SJSA1 (cell line): ENCODE measurements around the gene PPP2R5E. TPM values are rescaled to one million over a fixed set of nuclear protein-coding genes. Genes with fewer than 3 reads are reported as not detected.
"Not testable (repeated sequence)": the region's sequence is repeated elsewhere in the genome, so short reads cannot be mapped to it uniquely, and the experiment has no call there.

Experiments
- DNase-seq, 2 experiments: peaks; one replicate each; pipeline ENCODE4 v3.0.0-alpha.2; 2015 to 2020; ENCODE audit warnings: low spot score in 2 of 2, low read depth in 1 of 2
- H3K27ac ChIP-seq: fragments of 250-450 bp; sonication (Bioruptor Pico); 2 replicates; pipeline ENCODE4 v1.5.1; 2020; ENCODE audit warnings: mild to moderate bottlenecking, moderate library complexity
- H3K27me3 ChIP-seq: fragments of 250-450 bp; sonication (Bioruptor Pico); replicated peaks from 2 replicates; pipeline ENCODE4 v1.5.1; 2020; ENCODE audit warnings: mild to moderate bottlenecking, moderate library complexity
- H3K36me3 ChIP-seq: fragments of 250-450 bp; sonication (Bioruptor Pico); 2 replicates; pipeline ENCODE4 v1.5.1; 2020; ENCODE audit warnings: mild to moderate bottlenecking
- H3K4me1 ChIP-seq: fragments of 250-450 bp; sonication (Bioruptor Pico); replicated peaks from 2 replicates; pipeline ENCODE4 v1.6.1; 2021; ENCODE audit warnings: mild to moderate bottlenecking
- H3K4me3 ChIP-seq: fragments of 250-450 bp; sonication (Bioruptor Pico); 2 replicates; pipeline ENCODE4 v1.5.1; 2020; ENCODE audit warnings: mild to moderate bottlenecking
- H3K9me3 ChIP-seq: fragments of 250-450 bp; sonication (Bioruptor Pico); replicated peaks from 2 replicates; pipeline ENCODE4 v1.5.1; 2020; ENCODE audit warnings: mild to moderate bottlenecking
- total RNA-seq: library from RNA; depleted of rRNA; stranded (reverse); fragments of >200 nt; shearing (Covaris generic); gene quantifications from 2 replicates; pipeline ENCODE4 v1.2.3, GENCODE V29; 2014; rRNA removed

Gene PPP2R5E
- 8.7 and 15.6 TPM in 2 replicates for total RNA-seq

GRCh38 chr14:63543000-63543825 lies at the start of gene PPP2R5E:
TSS of gene PPP2R5E (minus strand) at chr14:63543377. CDS start at chr14:63539685, 3,692 bp downstream.
- H3K36me3 ChIP-seq = peaks cover 22% of the 10 kb centered on the region
- no peaks in the 10 kb centered on the region for H3K27me3 ChIP-seq
- peak within 1 kb of the TSS; percentile 40 for H3K27ac ChIP-seq
- DNase-seq = peak; percentile 96 to 98
- no peaks in the 10 kb centered on the region for H3K9me3 ChIP-seq
- peak within 1 kb of the TSS; percentile 77 for H3K4me3 ChIP-seq
- H3K4me1 ChIP-seq = peaks cover 3% of the 10 kb centered on the region

DNA sequence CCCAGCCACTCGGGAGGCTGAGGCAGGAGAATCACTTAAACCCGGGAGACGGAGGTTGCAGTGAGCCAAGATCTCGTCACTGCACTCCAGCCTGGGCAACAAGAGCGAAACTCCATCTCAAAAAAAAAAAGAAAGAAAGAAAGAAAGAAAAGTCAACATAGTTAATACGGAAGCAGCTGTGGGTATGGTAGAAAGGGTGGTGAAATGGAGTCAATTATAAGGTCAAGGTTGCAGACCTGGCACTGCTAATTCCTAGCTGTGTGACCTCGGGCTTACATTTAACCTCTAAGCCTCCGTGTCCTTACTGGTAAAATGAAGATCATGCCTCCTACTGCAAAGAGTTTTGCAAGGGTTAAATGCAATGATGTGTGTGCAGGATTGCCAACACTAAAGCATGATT lies 39.9 kb upstream of the PPP2R5E start:
- not testable (repeated sequence) for H3K4me3 ChIP-seq, H3K27me3 ChIP-seq, H3K27ac ChIP-seq, H3K4me1 ChIP-seq, H3K36me3 ChIP-seq, H3K9me3 ChIP-seq, DNase-seq

DNA sequence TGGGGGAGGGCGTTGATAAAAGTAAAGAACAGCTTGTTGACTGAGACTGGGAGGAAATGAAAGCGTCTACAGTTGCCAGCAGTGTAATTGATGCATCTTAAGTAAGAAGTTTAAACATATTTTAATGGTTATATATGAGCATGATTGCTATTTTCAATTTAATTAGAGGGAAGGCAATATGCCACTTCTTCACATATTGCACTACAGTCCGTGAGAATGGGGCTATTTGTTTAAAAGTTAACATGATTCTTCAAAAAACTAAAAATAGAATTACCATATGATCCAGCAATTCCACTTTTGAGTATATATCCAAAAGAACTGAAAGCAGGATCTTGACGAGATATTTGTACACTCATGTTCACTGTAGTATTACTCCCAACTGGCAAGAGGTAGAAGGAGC lies 38.3 kb upstream of the PPP2R5E start:
- H3K9me3 ChIP-seq = no peaks in the 10 kb centered on the region
- DNase-seq = no peak
- no peaks in the 10 kb centered on the region for H3K36me3 ChIP-seq
- no peaks in the 10 kb centered on the region for H3K27me3 ChIP-seq
- no peaks in the 10 kb centered on the region for H3K4me1 ChIP-seq
- no peak overlapping the region for H3K27ac ChIP-seq
- H3K4me3 ChIP-seq = no peak overlapping the region

DNA sequence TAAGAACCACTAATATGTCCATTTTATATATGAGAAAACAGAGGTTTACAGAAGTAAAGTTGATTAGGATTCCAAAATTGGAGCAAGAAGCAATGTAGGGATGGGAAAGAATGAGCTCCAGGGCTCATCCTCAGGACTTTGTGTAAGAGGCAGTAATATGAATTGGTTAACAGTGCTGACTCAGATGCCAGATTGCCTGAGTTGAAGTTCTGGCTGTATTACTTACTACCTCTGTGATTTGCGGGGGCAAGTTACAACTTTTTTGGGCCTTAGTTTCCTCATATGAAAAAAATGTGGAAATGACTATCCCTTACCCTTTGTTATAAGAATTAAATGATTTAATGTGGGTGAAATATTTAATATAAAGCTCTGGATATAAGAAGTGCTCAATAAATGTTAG lies 35.1 kb upstream of the PPP2R5E start:
- no peak for DNase-seq
- no peak overlapping the region for H3K27ac ChIP-seq
- no peaks in the 10 kb centered on the region for H3K4me1 ChIP-seq
- H3K9me3 ChIP-seq = no peaks in the 10 kb centered on the region
- H3K36me3 ChIP-seq = no peaks in the 10 kb centered on the region
- no peaks in the 10 kb centered on the region for H3K27me3 ChIP-seq
- no peak overlapping the region for H3K4me3 ChIP-seq

GRCh38 chr14:63573581-63573980 lies 30.4 kb upstream of the PPP2R5E start:
- Histone ChIP-seq H3K27ac (no peak overlapping the region), H3K4me1 (no peaks in the 10 kb centered on the region), H3K27me3 (no peaks in the 10 kb centered on the region), H3K9me3 (no peaks in the 10 kb centered on the region), H3K4me3 (no peak overlapping the region), H3K36me3 (no peaks in the 10 kb centered on the region)
- no peak for DNase-seq

GRCh38 chr14:63565448-63565847 lies 22.3 kb upstream of the PPP2R5E start:
- Histone ChIP-seq H3K9me3 (no peaks in the 10 kb centered on the region), H3K27me3 (no peaks in the 10 kb centered on the region), H3K4me3 (no peak overlapping the region), H3K36me3 (no peaks in the 10 kb centered on the region), H3K4me1 (no peaks in the 10 kb centered on the region), H3K27ac (no peak overlapping the region)
- no peak for DNase-seq

GRCh38 chr14:63564318-63564717 lies 21.1 kb upstream of the PPP2R5E start:
- no peak overlapping the region for H3K27ac ChIP-seq
- no peaks in the 10 kb centered on the region for H3K9me3 ChIP-seq
- H3K4me3 ChIP-seq = no peak overlapping the region
- no peak for DNase-seq
- H3K36me3 ChIP-seq = no peaks in the 10 kb centered on the region
- H3K27me3 ChIP-seq = no peaks in the 10 kb centered on the region
- no peaks in the 10 kb centered on the region for H3K4me1 ChIP-seq

GRCh38 chr14:63563370-63564026 lies 20.3 kb upstream of the PPP2R5E start:
- Histone ChIP-seq H3K27me3 (no peaks in the 10 kb centered on the region), H3K4me3 (no peak overlapping the region), H3K9me3 (no peaks in the 10 kb centered on the region), H3K36me3 (no peaks in the 10 kb centered on the region), H3K27ac (no peak overlapping the region), H3K4me1 (no peaks in the 10 kb centered on the region)
- no peak for DNase-seq

DNA sequence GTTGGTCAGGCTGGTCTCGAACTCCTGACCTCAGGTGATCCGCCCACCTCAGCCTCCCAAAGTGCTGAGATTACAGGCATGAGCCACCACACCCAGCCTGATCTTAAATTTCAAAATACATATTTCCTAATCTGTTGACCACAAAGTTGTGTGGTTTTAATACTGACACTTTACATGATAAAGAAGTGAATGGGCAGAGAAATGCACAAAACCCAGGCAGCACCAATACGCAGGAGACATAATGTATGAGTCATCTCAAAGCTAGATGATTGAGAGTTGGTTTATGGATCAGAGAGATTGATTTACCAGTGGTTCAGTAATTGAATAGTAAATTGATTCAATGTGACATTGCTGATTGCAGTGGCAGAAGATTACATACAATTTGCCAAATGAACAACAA lies 19.2 kb upstream of the PPP2R5E start:
- no peak overlapping the region for H3K4me3 ChIP-seq
- no peaks in the 10 kb centered on the region for H3K9me3 ChIP-seq
- DNase-seq = no peak
- no peaks in the 10 kb centered on the region for H3K36me3 ChIP-seq
- no peak overlapping the region for H3K27ac ChIP-seq
- no peaks in the 10 kb centered on the region for H3K4me1 ChIP-seq
- H3K27me3 ChIP-seq = no peaks in the 10 kb centered on the region

- Histone ChIP-seq H3K36me3 (no peaks in the 10 kb centered on the region), H3K9me3 (no peaks in the 10 kb centered on the region), H3K4me3 (no peak overlapping the region), H3K27ac (no peak overlapping the region), H3K27me3 (no peaks in the 10 kb centered on the region), H3K4me1 (peaks cover 6% of the 10 kb centered on the region; the same call in 1 of the 2 replicates)
- DNase-seq = no peak
Measured at GRCh38 chr14:63555572-63555971, 12.4 kb upstream of the PPP2R5E start.

DNA sequence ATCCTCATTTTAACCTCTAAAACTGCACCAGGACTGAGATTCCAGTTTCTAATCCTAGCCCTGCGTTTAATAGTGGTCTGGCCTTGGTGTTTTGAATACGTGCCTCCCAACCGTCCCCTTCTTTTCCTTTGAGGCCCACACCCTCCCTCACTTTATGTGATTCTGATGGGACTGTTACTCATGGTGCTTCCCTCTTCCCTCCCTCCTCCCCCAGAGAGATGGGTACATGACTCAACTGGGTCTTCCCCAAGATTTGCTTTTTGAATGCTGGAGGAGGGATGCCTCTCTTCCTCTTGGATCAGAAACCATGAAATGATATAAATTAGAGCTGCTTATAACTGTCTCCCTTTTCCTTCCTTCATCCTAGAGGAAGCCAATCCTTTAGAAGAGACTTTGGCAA lies 8.2 kb upstream of the PPP2R5E start:
- no peaks in the 10 kb centered on the region for H3K9me3 ChIP-seq
- peaks cover 6% of the 10 kb centered on the region; the same call in 1 of the 2 replicates for H3K4me1 ChIP-seq
- DNase-seq = peak in 1 of 2 experiments; percentile 4
- H3K4me3 ChIP-seq = no peak overlapping the region
- no peak overlapping the region for H3K27ac ChIP-seq
- no peaks in the 10 kb centered on the region for H3K36me3 ChIP-seq
- H3K27me3 ChIP-seq = no peaks in the 10 kb centered on the region

DNA sequence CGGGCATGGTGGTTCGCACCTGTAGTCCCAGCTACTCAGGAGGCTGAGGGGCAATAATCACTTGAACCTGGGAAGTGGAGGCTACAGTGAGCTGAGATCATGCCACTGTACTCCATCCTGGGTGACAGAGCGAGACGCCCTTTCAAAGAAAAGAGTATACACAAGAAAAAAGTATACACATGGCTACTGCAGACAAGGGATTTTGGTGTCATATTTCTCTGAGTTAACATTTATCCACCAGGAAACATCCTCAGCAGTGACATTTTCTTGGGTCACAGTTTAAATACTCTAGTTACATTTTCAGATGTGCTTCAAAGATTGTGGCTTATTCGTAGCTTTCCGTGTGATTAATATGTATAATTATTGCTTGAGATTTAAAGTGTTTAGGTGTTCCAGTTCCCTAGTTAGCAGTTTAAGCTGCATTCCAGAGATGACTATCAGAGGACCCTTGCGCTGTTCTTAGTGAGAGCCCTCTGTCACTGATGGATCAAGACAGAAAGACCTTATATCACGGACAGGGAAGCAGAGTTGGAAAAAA lies 4.7 kb upstream of the PPP2R5E start:
- Histone ChIP-seq H3K4me3 (no peak overlapping the region), H3K27me3 (no peaks in the 10 kb centered on the region), H3K36me3 (peaks cover 2% of the 10 kb centered on the region; the same call in 1 of the 2 replicates), H3K4me1 (peaks cover 6% of the 10 kb centered on the region), H3K27ac (no peak overlapping the region), H3K9me3 (no peaks in the 10 kb centered on the region)
- no peak for DNase-seq

GRCh38 chr14:63545431-63545830 lies 2.3 kb upstream of the PPP2R5E start:
- Histone ChIP-seq H3K4me3 (no peak overlapping the region), H3K27me3 (no peaks in the 10 kb centered on the region), H3K4me1 (peaks cover 3% of the 10 kb centered on the region), H3K36me3 (peaks cover 8% of the 10 kb centered on the region), H3K27ac (no peak overlapping the region), H3K9me3 (no peaks in the 10 kb centered on the region)
- no peak for DNase-seq
